GM12878 (cell line): ENCODE results near the gene GATAD2B. TPM values are rescaled to one million over a fixed set of nuclear protein-coding genes. Genes with fewer than 3 reads are reported as not detected.
A peak's percentile ranks its signal among the peaks of the same experiment; 100 is the strongest.

ENCODE experiments used
- ATF7 ChIP-seq: fragments of 450-650 bp; IDR thresholded peaks from 2 replicates; pipeline ENCODE4 v1.6.1; 2016; ENCODE audit warnings: low read depth, mild to moderate bottlenecking
- BCL3 ChIP-seq: IDR thresholded peaks from 2 replicates; pipeline ENCODE4 v1.6.1; 2011; ENCODE audit warnings: borderline replicate concordance, low read depth, mild to moderate bottlenecking, moderate library complexity, low read length; ENCODE audit not compliant: insufficient read depth, poor library complexity, severe bottlenecking
- CBX5 ChIP-seq: sonication (generic); IDR thresholded peaks from 2 replicates; pipeline ENCODE4 v1.6.1; 2016; ENCODE audit warnings: low read depth, moderate library complexity, mild to moderate bottlenecking, inconsistent platforms
- CHD4 ChIP-seq: fragments of 200-600 bp; sonication (generic); IDR thresholded peaks from 2 replicates; pipeline ENCODE4 v1.6.1; 2016; ENCODE audit warnings: mild to moderate bottlenecking
- FOS ChIP-seq: IDR thresholded peaks from 3 replicates; pipeline ENCODE4 v1.6.1; 2011; ENCODE audit warnings: borderline replicate concordance; ENCODE audit not compliant: insufficient read length; ENCODE audit errors: extremely low read depth
- IKZF1 ChIP-seq: fragments of 450-650 bp; conservative IDR thresholded peaks from 2 replicates; pipeline ENCODE4 v1.6.1; 2017; ENCODE audit warnings: antibody characterized with exemption, mild to moderate bottlenecking
- KDM1A ChIP-seq: fragments of 200-600 bp; sonication (generic); IDR thresholded peaks from 2 replicates; pipeline ENCODE4 v1.6.1; 2016; ENCODE audit warnings: borderline replicate concordance
- NFYB ChIP-seq: IDR thresholded peaks from 2 replicates; pipeline ENCODE4 v1.6.1; 2011; ENCODE audit warnings: low read depth, mild to moderate bottlenecking, low read length, improper control_type of control experiment, moderate library complexity; ENCODE audit not compliant: insufficient read depth
- PRDM15 ChIP-seq: fragments of 450-650 bp; formaldehyde crosslinking; IDR thresholded peaks from 2 replicates; pipeline ENCODE4 v1.4.0; 2020; ENCODE audit warnings: mild to moderate bottlenecking, moderate library complexity
- RBBP5 ChIP-seq: fragments of 200-600 bp; sonication (generic); conservative IDR thresholded peaks from 2 replicates; pipeline ENCODE4 v1.6.1; 2016
- RELB ChIP-seq: fragments of 450-650 bp; IDR thresholded peaks from 2 replicates; pipeline ENCODE4 v1.6.1; 2017; ENCODE audit warnings: low read depth, mild to moderate bottlenecking, moderate library complexity
- SP1 ChIP-seq: IDR thresholded peaks from one replicate; pipeline ENCODE4 v1.6.1; 2011; ENCODE audit warnings: low read depth, low read length
- TCF7 ChIP-seq: IDR thresholded peaks from 2 replicates; pipeline ENCODE4 v1.6.1; 2014; ENCODE audit warnings: antibody characterized with exemption, borderline replicate concordance
- ZNF622 ChIP-seq: fragments of 450-650 bp; IDR thresholded peaks from 2 replicates; pipeline ENCODE4 v1.6.1; 2017; ENCODE audit warnings: mild to moderate bottlenecking, inconsistent platforms
- polyA plus RNA-seq, 11 experiments: library from polyadenylated mRNA; depleted of rRNA in 4 of 11; unstranded in 6 of 11; stranded (reverse) in 5 of 11; fragments of >200 nt; fragmentation: Nextera tagmentation in 4 of 11; fragmentation: Illumina TruSeq in 1 of 11; extraction: Ambion mirVana in 4 of 11; extraction: Trizol in 1 of 11; gene quantifications; 1 replicate in 1 of 11; 2 replicates in 10 of 11; pipeline versions ENCODE4 v1.2.1 to v1.2.3, GENCODE V29; 2011 to 2016; ENCODE audit warnings: inconsistent platforms in 2 of 11, missing spikeins in 2 of 11, low read depth in 1 of 11
- total RNA-seq, 4 experiments: library from RNA; depleted of rRNA in 3 of 4; stranded (reverse); fragments of >200 nt in 3 of 4; fragmentation: Illumina TruSeq in 1 of 4; extraction: Trizol in 1 of 4; gene quantifications; 2 replicates each; pipeline versions ENCODE4 v1.2.1 to v1.2.3, GENCODE V29; 2013 to 2021
- TF ChIP-seq, protein P1 (sequence below): IDR thresholded peaks from 2 replicates; pipeline ENCODE4 v1.6.1; 2012; ENCODE audit warnings: low read depth, low read length, improper control_type of control experiment
- TF ChIP-seq, protein P2 (sequence below): fragments of 450-650 bp; IDR thresholded peaks from 2 replicates; pipeline ENCODE4 v1.6.1; 2016; ENCODE audit warnings: mild to moderate bottlenecking, moderate library complexity, borderline replicate concordance
- TF ChIP-seq, protein P3 (sequence below): IDR thresholded peaks from 2 replicates; pipeline ENCODE4 v1.6.1; 2011; ENCODE audit warnings: low read depth, mild to moderate bottlenecking, low read length, moderate library complexity, borderline replicate concordance; ENCODE audit errors: extremely low read depth

The GATAD2B gene
- total and polyA plus RNA-seq, 10 of the 15 experiments (the other 5 are each of a cell fraction or from before 2014, with no cell fraction given) = 2.4 to 63.1 (median 8.7) TPM

GRCh38 chr1:153805042-153805745, 117.6 kb downstream of the GATAD2B start (continued):
- TF ChIP-seq BCL3 (peak; percentile 90), RBBP5 (no peak), FOS (no peak), CBX5 (no peak), NFYB (0 out of 2 replicates have a peak, but pooled peaks have one; percentile 39), PRDM15 (CRISPR knock-in tag) (no peak), ZNF622 (no peak), SP1 (peak; percentile 65), CHD4 (no peak), IKZF1 (peak; percentile 84), TCF7 (peak; percentile 83), ATF7 (peak; percentile 97), KDM1A (no peak), RELB (peak; percentile 91)
- TF ChIP-seq, protein P1, sequence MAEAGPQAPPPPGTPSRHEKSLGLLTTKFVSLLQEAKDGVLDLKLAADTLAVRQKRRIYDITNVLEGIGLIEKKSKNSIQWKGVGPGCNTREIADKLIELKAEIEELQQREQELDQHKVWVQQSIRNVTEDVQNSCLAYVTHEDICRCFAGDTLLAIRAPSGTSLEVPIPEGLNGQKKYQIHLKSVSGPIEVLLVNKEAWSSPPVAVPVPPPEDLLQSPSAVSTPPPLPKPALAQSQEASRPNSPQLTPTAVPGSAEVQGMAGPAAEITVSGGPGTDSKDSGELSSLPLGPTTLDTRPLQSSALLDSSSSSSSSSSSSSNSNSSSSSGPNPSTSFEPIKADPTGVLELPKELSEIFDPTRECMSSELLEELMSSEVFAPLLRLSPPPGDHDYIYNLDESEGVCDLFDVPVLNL = no peak
- TF ChIP-seq, protein P2, sequence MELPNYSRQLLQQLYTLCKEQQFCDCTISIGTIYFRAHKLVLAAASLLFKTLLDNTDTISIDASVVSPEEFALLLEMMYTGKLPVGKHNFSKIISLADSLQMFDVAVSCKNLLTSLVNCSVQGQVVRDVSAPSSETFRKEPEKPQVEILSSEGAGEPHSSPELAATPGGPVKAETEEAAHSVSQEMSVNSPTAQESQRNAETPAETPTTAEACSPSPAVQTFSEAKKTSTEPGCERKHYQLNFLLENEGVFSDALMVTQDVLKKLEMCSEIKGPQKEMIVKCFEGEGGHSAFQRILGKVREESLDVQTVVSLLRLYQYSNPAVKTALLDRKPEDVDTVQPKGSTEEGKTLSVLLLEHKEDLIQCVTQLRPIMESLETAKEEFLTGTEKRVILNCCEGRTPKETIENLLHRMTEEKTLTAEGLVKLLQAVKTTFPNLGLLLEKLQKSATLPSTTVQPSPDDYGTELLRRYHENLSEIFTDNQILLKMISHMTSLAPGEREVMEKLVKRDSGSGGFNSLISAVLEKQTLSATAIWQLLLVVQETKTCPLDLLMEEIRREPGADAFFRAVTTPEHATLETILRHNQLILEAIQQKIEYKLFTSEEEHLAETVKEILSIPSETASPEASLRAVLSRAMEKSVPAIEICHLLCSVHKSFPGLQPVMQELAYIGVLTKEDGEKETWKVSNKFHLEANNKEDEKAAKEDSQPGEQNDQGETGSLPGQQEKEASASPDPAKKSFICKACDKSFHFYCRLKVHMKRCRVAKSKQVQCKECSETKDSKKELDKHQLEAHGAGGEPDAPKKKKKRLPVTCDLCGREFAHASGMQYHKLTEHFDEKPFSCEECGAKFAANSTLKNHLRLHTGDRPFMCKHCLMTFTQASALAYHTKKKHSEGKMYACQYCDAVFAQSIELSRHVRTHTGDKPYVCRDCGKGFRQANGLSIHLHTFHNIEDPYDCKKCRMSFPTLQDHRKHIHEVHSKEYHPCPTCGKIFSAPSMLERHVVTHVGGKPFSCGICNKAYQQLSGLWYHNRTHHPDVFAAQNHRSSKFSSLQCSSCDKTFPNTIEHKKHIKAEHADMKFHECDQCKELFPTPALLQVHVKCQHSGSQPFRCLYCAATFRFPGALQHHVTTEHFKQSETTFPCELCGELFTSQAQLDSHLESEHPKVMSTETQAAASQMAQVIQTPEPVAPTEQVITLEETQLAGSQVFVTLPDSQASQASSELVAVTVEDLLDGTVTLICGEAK = no peak
- TF ChIP-seq, protein P3, sequence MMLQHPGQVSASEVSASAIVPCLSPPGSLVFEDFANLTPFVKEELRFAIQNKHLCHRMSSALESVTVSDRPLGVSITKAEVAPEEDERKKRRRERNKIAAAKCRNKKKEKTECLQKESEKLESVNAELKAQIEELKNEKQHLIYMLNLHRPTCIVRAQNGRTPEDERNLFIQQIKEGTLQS = no peak
